ENCODE measurements around the gene SBNO2.
A peak's percentile ranks its signal among the peaks of the same experiment; 100 is the strongest.

The SBNO2 gene

GRCh38 chr19:1172353-1173158, 1.5 kb downstream of the SBNO2 start:
- peak overlapping the region; percentile 42; the same call in 1 of the 2 replicates for H3K27ac ChIP-seq (ENCODE audit: low read depth, low read length)
- no peaks in the 10 kb centered on the region for H3K36me3 ChIP-seq (ENCODE audit: control insufficient read depth, insufficient read depth, low read length)
- H3K9me3 ChIP-seq (ENCODE audit: control insufficient read depth, insufficient read depth, low read depth, low read length): no peaks in the 10 kb centered on the region
- no peaks in the 10 kb centered on the region for H3K27me3 ChIP-seq (ENCODE audit: control insufficient read depth, insufficient read depth, low read length)
- peak overlapping the region; percentile 93 for H3K4me3 ChIP-seq (ENCODE audit: low read depth, low read length)
- H3K9ac ChIP-seq (ENCODE audit: low read length): peak overlapping the region; percentile 75
- H3K4me1 ChIP-seq (ENCODE audit: control insufficient read depth, insufficient read depth, low read length): peaks cover 45% of the 10 kb centered on the region

GRCh38 chr19:1171755-1172352, 2.2 kb downstream of the SBNO2 start:
- H3K4me1 ChIP-seq (ENCODE audit: control insufficient read depth, insufficient read depth, low read length): peaks cover 52% of the 10 kb centered on the region
- peak overlapping the region; percentile 93; the same call in 1 of the 2 replicates for H3K4me3 ChIP-seq (ENCODE audit: low read depth, low read length)
- H3K27ac ChIP-seq (ENCODE audit: low read depth, low read length): no peak overlapping the region
- H3K9me3 ChIP-seq (ENCODE audit: control insufficient read depth, insufficient read depth, low read depth, low read length): no peaks in the 10 kb centered on the region
- H3K36me3 ChIP-seq (ENCODE audit: control insufficient read depth, insufficient read depth, low read length): no peaks in the 10 kb centered on the region
- peak overlapping the region; percentile 23 for H3K9ac ChIP-seq (ENCODE audit: low read length)
- H3K27me3 ChIP-seq (ENCODE audit: control insufficient read depth, insufficient read depth, low read length): no peaks in the 10 kb centered on the region

GRCh38 chr19:1170938-1171754, 2.9 kb downstream of the SBNO2 start:
- H3K36me3 ChIP-seq (ENCODE audit: control insufficient read depth, insufficient read depth, low read length): no peaks in the 10 kb centered on the region
- H3K27me3 ChIP-seq (ENCODE audit: control insufficient read depth, insufficient read depth, low read length): no peaks in the 10 kb centered on the region
- H3K9ac ChIP-seq (ENCODE audit: low read length): peak overlapping the region; percentile 3
- peaks cover 59% of the 10 kb centered on the region for H3K4me1 ChIP-seq (ENCODE audit: control insufficient read depth, insufficient read depth, low read length)
- H3K27ac ChIP-seq (ENCODE audit: low read depth, low read length): no peak overlapping the region
- peak overlapping the region; percentile 93; the same call in 1 of the 2 replicates for H3K4me3 ChIP-seq (ENCODE audit: low read depth, low read length)
- no peaks in the 10 kb centered on the region for H3K9me3 ChIP-seq (ENCODE audit: control insufficient read depth, insufficient read depth, low read depth, low read length)

GRCh38 chr19:1169921-1170885, 3.9 kb downstream of the SBNO2 start:
- Histone ChIP-seq H3K4me3 (ENCODE audit: low read depth, low read length) (no peak overlapping the region), H3K36me3 (ENCODE audit: control insufficient read depth, insufficient read depth, low read length) (no peaks in the 10 kb centered on the region), H3K27ac (ENCODE audit: low read depth, low read length) (no peak overlapping the region), H3K9ac (ENCODE audit: low read length) (no peak overlapping the region), H3K9me3 (ENCODE audit: control insufficient read depth, insufficient read depth, low read depth, low read length) (no peaks in the 10 kb centered on the region), H3K4me1 (ENCODE audit: control insufficient read depth, insufficient read depth, low read length) (peaks cover 59% of the 10 kb centered on the region), H3K27me3 (ENCODE audit: control insufficient read depth, insufficient read depth, low read length) (no peaks in the 10 kb centered on the region)

GRCh38 chr19:1169411-1169791, 4.7 kb downstream of the SBNO2 start:
- Histone ChIP-seq H3K27ac (ENCODE audit: low read depth, low read length) (peak overlapping the region; percentile 61; the same call in 1 of the 2 replicates), H3K4me1 (ENCODE audit: control insufficient read depth, insufficient read depth, low read length) (peaks cover 59% of the 10 kb centered on the region), H3K9ac (ENCODE audit: low read length) (no peak overlapping the region), H3K36me3 (ENCODE audit: control insufficient read depth, insufficient read depth, low read length) (no peaks in the 10 kb centered on the region), H3K27me3 (ENCODE audit: control insufficient read depth, insufficient read depth, low read length) (no peaks in the 10 kb centered on the region), H3K9me3 (ENCODE audit: control insufficient read depth, insufficient read depth, low read depth, low read length) (no peaks in the 10 kb centered on the region), H3K4me3 (ENCODE audit: low read depth, low read length) (no peak overlapping the region)

GRCh38 chr19:1168572-1169410, 5.3 kb downstream of the SBNO2 start:
- Histone ChIP-seq H3K27ac (ENCODE audit: low read depth, low read length) (peak overlapping the region; percentile 61; the same call in 1 of the 2 replicates), H3K4me3 (ENCODE audit: low read depth, low read length) (no peak overlapping the region), H3K27me3 (ENCODE audit: control insufficient read depth, insufficient read depth, low read length) (no peaks in the 10 kb centered on the region), H3K9me3 (ENCODE audit: control insufficient read depth, insufficient read depth, low read depth, low read length) (no peaks in the 10 kb centered on the region), H3K9ac (ENCODE audit: low read length) (peak overlapping the region; percentile 23), H3K36me3 (ENCODE audit: control insufficient read depth, insufficient read depth, low read length) (no peaks in the 10 kb centered on the region), H3K4me1 (ENCODE audit: control insufficient read depth, insufficient read depth, low read length) (peaks cover 59% of the 10 kb centered on the region)

GRCh38 chr19:1167687-1168571, 6.1 kb downstream of the SBNO2 start:
- Histone ChIP-seq H3K36me3 (ENCODE audit: control insufficient read depth, insufficient read depth, low read length) (no peaks in the 10 kb centered on the region), H3K4me3 (ENCODE audit: low read depth, low read length) (no peak overlapping the region), H3K9me3 (ENCODE audit: control insufficient read depth, insufficient read depth, low read depth, low read length) (no peaks in the 10 kb centered on the region), H3K9ac (ENCODE audit: low read length) (no peak overlapping the region), H3K4me1 (ENCODE audit: control insufficient read depth, insufficient read depth, low read length) (peaks cover 59% of the 10 kb centered on the region), H3K27ac (ENCODE audit: low read depth, low read length) (no peak overlapping the region), H3K27me3 (ENCODE audit: control insufficient read depth, insufficient read depth, low read length) (no peaks in the 10 kb centered on the region)

GRCh38 chr19:1166872-1167573, 7.0 kb downstream of the SBNO2 start:
- H3K27ac ChIP-seq (ENCODE audit: low read depth, low read length): peak overlapping the region; percentile 18; the same call in 1 of the 2 replicates
- H3K4me1 ChIP-seq (ENCODE audit: control insufficient read depth, insufficient read depth, low read length): peaks cover 52% of the 10 kb centered on the region
- no peaks in the 10 kb centered on the region for H3K27me3 ChIP-seq (ENCODE audit: control insufficient read depth, insufficient read depth, low read length)
- H3K36me3 ChIP-seq (ENCODE audit: control insufficient read depth, insufficient read depth, low read length): no peaks in the 10 kb centered on the region
- H3K4me3 ChIP-seq (ENCODE audit: low read depth, low read length): no peak overlapping the region
- no peaks in the 10 kb centered on the region for H3K9me3 ChIP-seq (ENCODE audit: control insufficient read depth, insufficient read depth, low read depth, low read length)
- peak overlapping the region; percentile 5 for H3K9ac ChIP-seq (ENCODE audit: low read length)

Measured in HUES6 (cell line).